GM18951 (cell line): ENCODE measurements around the gene RSRC1.

Experiments used
- POLR2A ChIP-seq: IDR thresholded peaks from 4 replicates; pipeline ENCODE4 v1.6.1; 2011; ENCODE audit warnings: mild to moderate bottlenecking; ENCODE audit not compliant: insufficient read length, insufficient read depth; ENCODE audit errors: extremely low read depth
- in situ Hi-C: fragments of 300-500 bp; cut with MboI; formaldehyde crosslinking; loops from one replicate; pipeline ENCODE4 v1.12.0; 2022; ENCODE audit warnings: low sequenced_read_pairs, mixed read lengths, inconsistent platforms; ENCODE audit not compliant: unreplicated experiment

Gene RSRC1

DNA sequence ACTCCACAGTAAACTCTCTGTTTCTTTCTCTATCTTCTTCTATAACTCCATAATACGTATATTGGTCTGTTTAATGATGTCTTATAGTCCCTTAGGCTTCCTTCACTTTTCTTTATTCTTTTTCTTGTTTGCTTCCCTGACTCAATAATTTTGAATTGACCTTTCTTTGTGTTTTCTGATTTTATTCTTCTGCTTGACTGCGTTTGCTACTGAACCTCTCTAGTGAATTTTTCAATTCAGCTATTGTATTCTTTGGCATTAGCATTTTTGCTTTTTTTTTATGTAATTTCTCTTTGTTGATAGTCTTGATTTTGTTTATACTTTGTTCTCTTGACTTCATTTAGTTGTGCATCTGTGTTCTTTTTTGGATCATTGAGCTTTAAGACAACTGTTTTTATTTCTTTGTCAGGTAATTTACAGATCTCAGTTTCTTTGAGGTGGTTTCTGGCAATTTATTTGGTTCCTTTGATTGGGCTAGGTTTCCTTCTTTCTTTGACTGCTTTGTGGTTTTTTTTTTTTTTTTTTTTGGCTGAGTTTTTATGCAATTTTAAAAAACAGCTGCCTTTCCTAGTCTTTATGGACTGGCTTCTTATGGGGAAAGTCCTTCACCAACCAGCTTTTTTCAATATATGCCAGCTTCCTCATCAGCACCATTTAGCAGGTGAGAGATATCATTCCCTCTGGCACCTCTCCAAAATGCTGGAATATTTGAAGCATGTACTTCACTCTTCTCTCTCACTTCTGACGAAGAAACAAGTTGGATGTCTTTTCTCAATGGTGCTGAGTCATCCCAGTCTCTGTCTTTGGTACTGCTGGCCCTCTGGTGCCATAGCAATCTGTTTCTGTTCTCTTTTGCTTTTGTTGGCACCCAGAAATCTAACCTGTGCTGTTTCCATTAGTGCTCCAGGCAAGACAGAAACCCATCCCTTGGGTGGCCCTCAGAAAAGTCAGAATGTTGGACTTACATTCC is 17.6 kb downstream of the RSRC1 start:
- no peak for TF ChIP-seq POLR2A
- in situ Hi-C loops, result no loop called here

- no peak for TF ChIP-seq POLR2A
- in situ Hi-C loops, result no loop called here
Observed at GRCh38 chr3:158128755-158129154, 18.9 kb downstream of the RSRC1 start.

GRCh38 chr3:158134363-158134762 is 24.5 kb downstream of the RSRC1 start:
- TF ChIP-seq POLR2A, result no peak
- in situ Hi-C loops, result no loop called here

- in situ Hi-C loops, result no loop called here
- no peak for TF ChIP-seq POLR2A
Observed at GRCh38 chr3:158140396-158140795, 30.5 kb downstream of the RSRC1 start.

DNA sequence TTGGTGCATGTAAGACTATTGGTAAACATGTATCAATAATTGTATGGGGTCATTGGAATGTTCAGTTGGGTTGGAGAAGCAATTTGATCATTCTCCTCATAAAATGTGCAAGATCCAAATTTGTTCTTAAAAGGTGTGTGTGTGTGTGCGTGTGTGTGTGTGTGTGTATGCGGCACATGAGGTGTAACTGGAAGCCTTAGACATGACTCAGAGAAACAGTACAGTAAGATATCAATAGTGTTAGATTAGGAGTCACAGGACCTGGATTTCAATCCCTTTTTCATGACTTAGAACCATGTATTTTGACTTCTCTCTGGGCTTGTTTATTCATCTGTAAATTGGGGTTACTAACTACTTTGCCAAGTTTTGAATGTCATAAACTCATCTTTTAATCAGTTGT is 38.3 kb downstream of the RSRC1 start:
- no peak for TF ChIP-seq POLR2A
- in situ Hi-C loops, result no loop called here

DNA sequence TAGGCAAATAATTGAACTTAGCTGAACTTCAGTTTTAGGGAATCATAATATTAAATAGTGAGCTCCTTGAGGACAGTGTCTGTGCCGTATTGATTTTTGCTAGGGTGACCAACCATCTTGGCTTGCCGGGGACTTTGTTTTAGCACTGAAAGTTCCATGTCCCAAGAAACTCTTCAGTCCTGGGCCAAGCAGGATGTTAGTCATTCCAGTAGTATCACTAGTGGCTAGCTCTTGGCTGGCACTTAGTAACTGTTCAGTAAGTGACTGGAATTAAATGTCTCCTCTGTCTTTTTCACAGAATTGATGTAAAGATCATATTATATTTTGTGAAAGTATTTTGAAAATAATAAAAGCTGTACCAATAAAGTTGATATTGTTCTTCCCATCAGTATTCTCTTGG is 42.3 kb downstream of the RSRC1 start:
- in situ Hi-C loops, result no loop called here
- no peak for TF ChIP-seq POLR2A

DNA sequence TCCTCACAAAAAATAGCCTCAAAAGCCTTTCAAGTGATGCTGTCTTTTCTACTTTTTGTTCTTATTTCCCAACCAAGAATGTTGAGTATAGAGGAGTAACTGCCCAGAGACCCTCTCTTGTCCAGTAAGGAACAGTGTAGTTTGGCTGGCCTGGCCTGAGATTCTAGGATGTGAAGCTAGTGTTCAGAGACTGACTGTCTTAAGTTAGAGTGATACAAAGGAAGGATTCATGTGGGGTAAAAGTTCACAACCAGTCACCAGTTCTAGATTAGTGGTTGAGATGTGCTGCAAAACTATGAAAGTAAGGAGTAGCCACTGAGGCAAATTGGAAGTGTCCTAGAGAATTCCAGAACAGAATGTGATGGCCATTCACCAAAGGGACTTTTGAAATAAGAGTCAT is 49.1 kb downstream of the RSRC1 start:
- no peak for TF ChIP-seq POLR2A
- in situ Hi-C loops, result no loop called here

- no peak for TF ChIP-seq POLR2A
- in situ Hi-C loops, result no loop called here
Observed at GRCh38 chr3:158159714-158160113, 49.8 kb downstream of the RSRC1 start.

DNA sequence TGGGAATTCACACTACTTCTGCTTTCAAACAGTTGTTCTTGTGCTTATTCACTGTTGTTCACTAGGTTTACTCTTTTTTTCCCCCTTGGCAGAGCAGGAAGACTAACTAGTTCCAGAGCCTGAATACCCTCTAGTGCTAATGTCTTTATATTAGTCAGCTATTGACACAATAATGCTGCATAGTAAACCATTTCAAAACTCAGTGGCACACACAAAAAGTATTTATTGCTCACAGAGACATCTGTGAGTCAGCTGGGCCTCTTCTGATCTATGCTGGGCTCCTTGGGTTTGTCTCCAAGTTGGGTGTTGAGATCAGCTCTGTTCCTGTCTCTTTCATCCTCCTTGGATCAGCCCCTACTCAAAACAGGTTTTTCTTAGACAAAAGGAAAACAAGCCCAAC is 51.1 kb downstream of the RSRC1 start:
- no peak for TF ChIP-seq POLR2A
- in situ Hi-C loops, result no loop called here

DNA sequence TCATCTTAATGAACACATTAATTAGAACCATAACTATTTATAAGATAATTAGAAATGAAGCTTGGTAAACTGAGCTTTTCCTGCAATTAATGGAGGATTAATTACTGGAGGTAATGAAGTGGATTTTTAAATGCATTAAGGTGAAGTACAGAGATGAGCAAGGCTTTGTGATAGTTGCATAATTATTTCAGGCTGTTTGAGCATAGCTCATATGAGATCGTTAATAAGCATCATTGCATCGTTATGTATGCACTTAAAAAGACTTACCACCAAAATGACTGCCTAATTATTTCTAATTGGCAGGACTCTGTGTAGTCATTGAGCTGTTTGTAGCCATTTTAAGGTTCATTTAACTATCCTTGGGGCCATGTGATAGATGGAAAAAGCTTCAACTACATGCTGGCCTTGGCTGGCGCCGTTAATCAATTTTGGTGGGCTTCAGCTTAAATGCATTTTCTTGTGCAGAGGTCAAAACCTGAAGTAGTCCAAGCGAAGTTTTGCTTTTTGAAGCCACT is 55.3 kb downstream of the RSRC1 start:
- TF ChIP-seq POLR2A, result no peak
- in situ Hi-C loops, result no loop called here

- in situ Hi-C loops, result no loop called here
Observed at GRCh38 chr3:158165730-158166129, 55.8 kb downstream of the RSRC1 start.

GRCh38 chr3:158166223-158166622 is 56.3 kb downstream of the RSRC1 start:
- TF ChIP-seq POLR2A, result no peak
- in situ Hi-C loops, result no loop called here

More at GRCh38 chr3:158165730-158166129, 55.8 kb downstream of the RSRC1 start:
- TF ChIP-seq POLR2A, result no peak

GRCh38 chr3:158167737-158168557 is 58.1 kb downstream of the RSRC1 start:
- in situ Hi-C loops, result no loop called here
- TF ChIP-seq POLR2A, result no peak
